HG03175 (cell line): ENCODE data around the gene FGFR3.
A peak's percentile ranks its signal among the peaks of the same experiment; 100 is the strongest.

Experiments used
- ATAC-seq: cut with Tn5 transposase; IDR thresholded peaks from one replicate; pipeline ENCODE4 v1.9.1; 2021; ENCODE audit warnings: mild to moderate bottlenecking, moderate library complexity; ENCODE audit not compliant: unreplicated experiment

The FGFR3 gene

DNA sequence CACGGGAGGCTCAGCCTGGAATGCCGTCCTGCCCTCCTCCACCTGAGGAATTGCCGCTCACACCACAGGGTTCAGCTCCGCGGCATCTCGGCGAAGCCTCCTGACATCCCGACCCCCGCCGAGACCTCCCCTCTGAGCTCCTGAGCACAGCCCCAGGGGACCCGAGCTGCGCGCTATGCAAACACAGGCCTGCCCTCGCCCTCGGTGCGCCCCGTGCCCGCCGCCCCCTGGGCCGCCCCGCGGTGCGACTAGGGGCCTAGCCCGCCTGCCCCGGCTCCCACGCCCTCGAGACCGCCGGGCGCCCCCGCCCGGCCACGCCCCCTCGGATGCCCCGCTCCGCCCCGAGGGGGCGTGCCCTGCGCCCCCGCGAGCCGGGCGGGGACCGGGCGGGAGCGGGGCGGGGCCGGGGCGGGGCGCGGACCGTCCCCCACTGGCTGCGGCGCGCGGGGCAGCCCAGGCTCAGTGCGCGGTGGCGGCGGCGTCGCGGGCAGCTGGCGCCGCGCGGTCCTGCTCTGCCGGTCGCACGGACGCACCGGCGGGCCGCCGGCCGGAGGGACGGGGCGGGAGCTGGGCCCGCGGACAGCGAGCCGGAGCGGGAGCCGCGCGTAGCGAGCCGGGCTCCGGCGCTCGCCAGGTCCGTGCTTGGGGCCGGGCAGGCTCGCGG is at the start of gene FGFR3:
FGFR3 (plus strand) TSS at position 462 of the 664 bp plus-strand sequence. CDS start 642 bp downstream, outside the sequence.
- ATAC-seq, result no peak

DNA sequence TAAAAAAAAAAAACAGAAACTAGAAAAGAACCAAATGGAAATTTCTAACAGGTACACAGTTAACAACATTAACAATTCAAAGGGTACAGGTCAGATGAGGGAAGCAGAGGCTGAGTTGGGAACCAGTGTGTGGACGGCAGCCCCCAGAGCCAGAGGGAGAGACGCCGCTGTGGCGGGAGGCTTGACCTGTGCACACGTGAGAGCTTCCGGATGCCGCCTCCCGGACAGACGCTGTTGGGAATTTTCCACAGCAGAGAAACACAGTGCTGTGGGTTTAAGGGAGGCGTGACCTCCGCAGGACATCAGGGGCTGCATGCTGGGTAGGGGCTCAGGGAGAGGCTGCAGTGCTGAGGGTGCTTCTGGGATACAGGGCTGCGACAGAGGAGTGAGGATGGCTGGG is 49.5 kb upstream of the FGFR3 start:
- ATAC-seq, result no peak

GRCh38 chr4:1743975-1744374 is 49.1 kb upstream of the FGFR3 start:
- no peak for ATAC-seq

DNA sequence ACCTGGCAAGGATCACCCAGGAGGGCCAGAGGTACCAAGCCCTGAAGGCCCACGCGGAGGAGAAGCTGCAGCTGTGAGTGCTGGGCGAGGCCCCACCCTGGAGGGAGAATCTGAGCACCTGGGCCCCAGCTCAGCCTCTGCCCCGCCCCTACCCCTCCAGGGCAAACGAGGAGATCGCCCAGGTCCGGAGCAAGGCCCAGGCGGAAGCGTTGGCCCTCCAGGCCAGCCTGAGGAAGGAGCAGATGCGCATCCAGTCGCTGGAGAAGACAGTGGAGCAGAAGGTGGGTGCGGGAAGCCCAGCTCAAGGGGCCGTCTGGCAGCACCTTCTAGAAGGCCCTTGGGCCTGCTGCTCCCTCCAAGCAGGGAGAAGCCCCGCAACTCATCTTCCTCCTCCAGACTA is 48.5 kb upstream of the FGFR3 start:
- ATAC-seq, result no peak

DNA sequence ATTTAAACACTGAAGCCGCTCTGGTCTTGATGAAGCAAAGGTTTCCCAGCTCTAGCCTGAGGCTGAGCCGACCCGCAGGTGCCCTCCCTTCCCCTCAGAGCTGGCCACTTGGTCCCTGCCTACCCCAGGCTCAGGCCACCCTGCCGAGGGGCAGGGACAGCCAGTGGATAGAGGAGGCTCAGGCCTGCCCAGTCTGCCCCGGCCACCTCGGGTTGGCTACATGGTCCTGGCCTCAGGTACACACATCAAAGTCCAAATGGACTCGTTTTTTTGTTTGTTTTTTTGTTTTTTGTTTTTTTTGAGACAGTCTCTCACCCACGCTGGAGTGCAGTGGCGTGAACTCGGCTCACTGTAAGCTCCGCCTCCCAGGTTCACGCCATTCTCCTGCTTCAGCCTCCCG is 47.9 kb upstream of the FGFR3 start:
- no peak for ATAC-seq

GRCh38 chr4:1745697-1746096 is 47.4 kb upstream of the FGFR3 start:
- no peak for ATAC-seq

- ATAC-seq, result peak; percentile 63
Observed at GRCh38 chr4:1746265-1746691, 46.8 kb upstream of the FGFR3 start.

DNA sequence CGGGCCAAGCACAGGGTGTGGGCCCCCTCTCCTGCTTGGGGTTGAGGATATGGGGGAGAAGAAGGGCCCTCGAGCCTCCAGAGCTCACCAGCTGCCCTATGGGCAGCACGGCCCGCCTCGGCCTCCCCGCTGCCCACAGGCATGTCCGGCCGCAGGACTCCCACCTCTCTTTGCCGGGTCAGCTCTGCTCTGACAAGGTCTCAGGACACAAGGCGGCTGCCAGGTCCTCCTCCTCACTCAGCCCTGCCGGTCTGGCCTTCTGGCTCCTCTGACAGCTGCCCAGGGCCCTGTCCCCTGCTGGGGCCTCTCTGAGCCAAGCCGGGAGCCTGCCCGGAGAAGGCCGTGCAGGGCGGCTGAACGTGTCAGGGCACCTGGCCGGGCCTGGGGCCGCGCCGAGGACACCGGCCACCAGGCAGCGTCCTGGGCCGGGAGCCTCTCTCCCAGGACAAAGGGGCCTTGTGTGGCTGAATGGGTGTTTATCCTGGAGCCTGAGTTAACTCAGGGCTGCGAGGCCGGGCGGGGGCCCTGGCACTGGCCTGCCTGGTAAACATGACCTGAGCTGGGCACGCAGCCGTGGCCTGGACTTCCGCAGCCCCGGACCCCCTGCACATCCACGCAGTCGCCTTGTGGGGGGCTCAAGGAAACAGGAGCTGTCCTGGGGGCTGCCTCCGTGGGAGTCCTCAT is 46.0 kb upstream of the FGFR3 start:
- ATAC-seq, result no peak

GRCh38 chr4:1747603-1747967 is 45.5 kb upstream of the FGFR3 start:
- no peak for ATAC-seq

- ATAC-seq, result no peak
Observed at GRCh38 chr4:1748465-1748995, 44.6 kb upstream of the FGFR3 start.

DNA sequence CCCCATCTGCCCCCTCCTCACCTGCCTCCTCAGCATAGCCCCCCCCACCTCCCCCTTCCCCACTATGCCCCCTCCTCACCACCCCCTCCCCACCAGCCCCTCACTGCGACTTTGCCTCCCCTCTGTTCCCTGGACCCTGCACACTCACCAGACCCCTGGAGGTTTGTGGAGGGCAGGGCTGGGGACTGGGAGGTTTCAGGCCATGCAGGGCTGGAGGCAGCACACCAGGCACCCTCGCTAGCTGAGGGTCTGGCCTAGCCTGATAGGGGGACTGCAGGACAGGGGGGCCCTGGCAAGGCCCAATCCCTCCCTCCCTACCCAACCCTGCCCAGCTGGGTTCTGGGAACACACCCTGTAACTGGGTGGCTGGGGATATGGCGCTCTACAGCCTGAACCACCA is 43.7 kb upstream of the FGFR3 start:
- ATAC-seq, result no peak

- no peak for ATAC-seq
Observed at GRCh38 chr4:1749826-1750225, 43.3 kb upstream of the FGFR3 start.

GRCh38 chr4:1750381-1751154 is 42.5 kb upstream of the FGFR3 start:
- no peak for ATAC-seq

DNA sequence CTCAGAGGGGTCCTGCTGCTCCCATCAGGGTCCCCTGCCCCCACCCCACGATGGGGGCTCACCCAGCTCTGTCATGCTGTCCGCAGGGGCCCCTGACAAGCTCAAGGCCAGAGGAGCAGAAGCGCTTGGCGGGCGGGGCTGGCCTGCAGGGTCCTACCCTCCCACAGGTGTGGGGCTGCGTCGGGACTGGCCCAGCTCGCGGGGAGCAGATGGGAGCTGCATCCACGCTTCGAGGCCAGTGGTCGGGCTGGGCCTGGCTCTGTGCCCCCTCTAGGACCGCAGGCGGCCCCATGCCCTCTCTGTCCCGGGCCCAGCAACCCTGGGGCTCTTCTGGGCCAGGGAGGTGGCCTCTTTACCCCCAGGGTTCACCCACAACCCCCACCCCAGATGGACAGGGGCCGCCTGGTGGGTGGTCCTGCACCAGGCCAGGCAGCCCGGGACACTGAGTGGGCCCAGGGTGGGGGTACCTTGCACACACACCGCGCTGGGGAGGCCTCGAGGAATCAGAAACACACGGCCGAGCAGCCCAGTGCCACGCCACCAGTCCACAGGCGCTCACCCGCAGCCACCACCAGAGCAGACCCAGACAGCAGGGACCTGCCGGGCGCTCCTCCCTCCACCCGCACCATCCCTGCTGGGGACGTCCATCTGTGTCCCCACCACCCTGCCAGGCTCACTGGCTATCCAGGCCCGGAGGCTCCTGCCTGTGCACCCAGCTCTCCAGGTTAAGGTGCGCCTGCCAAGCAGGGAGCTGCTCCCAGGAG is 41.8 kb upstream of the FGFR3 start:
- ATAC-seq, result no peak

DNA sequence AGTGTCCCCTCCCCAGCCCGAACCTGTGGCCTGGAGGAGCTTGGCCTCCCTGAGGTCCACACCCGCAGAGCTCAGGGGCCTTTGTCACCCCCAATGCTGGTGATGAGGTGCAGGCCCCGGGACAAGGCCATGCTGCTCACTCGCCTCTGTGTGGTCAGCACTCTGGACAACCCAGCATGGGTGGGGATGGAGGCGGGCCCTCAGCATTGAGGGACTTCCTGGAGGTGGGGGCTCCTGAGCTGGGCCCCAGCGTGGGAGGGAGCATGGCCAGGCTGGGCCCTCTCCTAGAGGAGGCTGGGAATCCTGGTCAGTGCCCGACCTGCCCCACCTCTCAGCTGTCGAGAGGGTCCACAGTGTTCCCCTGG is 41.2 kb upstream of the FGFR3 start:
- no peak for ATAC-seq

- no peak for ATAC-seq
Observed at GRCh38 chr4:1752284-1753041, 40.6 kb upstream of the FGFR3 start.

GRCh38 chr4:1753294-1753696 is 39.8 kb upstream of the FGFR3 start:
- no peak for ATAC-seq

GRCh38 chr4:1753697-1754311 is 39.3 kb upstream of the FGFR3 start:
- ATAC-seq, result no peak

- no peak for ATAC-seq
Observed at GRCh38 chr4:1754336-1754735, 38.8 kb upstream of the FGFR3 start.

- no peak for ATAC-seq
Observed at GRCh38 chr4:1755297-1755696, 37.8 kb upstream of the FGFR3 start.
